ENCODE data around the gene MYO15B.
A peak's percentile ranks its signal among the peaks of the same experiment; 100 is the strongest.

The MYO15B gene

DNA sequence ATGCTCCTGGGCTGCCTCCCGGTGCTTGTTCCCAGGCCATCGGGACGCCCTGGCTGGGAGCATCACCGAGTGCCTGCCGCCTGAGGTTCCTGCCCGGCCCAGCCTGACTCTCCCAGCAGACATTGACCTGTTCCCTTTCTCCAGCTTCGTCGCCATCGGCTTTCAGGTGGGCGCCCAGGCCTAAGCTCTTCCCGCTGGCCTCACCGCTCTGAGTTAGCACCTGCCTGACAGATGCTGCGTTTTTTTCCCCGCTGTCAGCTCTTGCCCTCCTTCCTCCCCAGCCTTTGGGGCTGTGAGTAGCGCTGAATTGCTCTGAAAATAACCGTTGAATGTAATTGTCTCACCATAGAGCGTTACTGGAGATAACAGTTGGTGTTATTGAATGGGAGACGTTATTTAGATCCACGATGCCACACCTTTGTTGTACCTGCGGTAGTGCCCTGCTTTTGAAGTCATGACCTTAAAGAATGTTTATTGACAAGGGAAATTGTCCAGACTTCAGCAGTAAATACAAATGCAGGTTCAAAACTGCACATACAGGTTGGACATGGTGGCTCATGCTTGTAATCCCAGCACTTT lies 24.3 kb downstream of the MYO15B start:
- H3K4me3 ChIP-seq (ENCODE audit: low read depth, low read length): no peak overlapping the region
- DNase-seq (ENCODE audit: low read depth, low spot score): no peak
- CTCF ChIA-PET: interaction anchor here (1.6 to 19.8 kb wide), 4 partner anchors 12 to 137 kb away, joined by 7 to 357 read pairs (median 26); partner anchors contain the start of gene SMIM5
- TF ChIP-seq, protein P1, sequence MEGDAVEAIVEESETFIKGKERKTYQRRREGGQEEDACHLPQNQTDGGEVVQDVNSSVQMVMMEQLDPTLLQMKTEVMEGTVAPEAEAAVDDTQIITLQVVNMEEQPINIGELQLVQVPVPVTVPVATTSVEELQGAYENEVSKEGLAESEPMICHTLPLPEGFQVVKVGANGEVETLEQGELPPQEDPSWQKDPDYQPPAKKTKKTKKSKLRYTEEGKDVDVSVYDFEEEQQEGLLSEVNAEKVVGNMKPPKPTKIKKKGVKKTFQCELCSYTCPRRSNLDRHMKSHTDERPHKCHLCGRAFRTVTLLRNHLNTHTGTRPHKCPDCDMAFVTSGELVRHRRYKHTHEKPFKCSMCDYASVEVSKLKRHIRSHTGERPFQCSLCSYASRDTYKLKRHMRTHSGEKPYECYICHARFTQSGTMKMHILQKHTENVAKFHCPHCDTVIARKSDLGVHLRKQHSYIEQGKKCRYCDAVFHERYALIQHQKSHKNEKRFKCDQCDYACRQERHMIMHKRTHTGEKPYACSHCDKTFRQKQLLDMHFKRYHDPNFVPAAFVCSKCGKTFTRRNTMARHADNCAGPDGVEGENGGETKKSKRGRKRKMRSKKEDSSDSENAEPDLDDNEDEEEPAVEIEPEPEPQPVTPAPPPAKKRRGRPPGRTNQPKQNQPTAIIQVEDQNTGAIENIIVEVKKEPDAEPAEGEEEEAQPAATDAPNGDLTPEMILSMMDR (IDR thresholded peaks at IDR 0.05; ENCODE audit: insufficient read depth, low read length, missing control alignments): no peak
- POLR2A ChIA-PET: no interaction called here

DNA sequence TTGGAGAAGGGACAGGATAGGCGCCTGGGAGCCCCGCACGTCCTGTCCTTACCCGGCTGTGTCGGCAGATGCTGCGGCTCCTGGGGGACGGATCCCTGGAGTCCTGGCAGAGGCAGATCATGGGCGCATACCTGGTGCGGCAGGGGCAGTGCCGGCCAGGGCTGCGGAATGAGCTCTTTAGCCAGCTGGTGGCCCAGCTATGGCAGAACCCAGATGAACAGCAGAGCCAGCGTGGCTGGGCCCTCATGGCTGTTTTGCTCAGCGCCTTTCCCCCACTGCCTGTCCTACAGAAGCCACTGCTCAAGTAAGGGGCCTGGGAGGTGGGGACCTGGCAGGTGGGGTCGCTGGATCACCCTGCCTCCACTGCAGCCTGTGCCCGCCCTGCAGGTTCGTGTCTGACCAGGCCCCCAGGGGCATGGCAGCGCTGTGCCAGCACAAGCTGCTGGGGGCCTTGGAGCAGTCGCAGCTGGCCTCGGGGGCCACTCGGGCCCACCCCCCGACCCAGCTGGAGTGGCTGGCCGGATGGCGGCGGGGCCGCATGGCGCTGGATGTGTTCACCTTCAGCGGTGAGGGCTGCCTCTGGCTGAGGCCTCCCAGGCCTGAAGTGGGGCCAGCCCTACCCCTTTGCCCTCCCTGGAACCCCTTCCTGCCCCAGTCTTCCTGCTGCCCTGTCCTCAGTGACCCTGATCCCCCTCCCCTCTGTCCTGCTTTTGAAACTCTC lies 25.5 kb downstream of the MYO15B start:
- DNase-seq (ENCODE audit: low read depth, low spot score): no peak
- ChIA-PET POLR2A (no interaction called here), CTCF (interaction anchor here (1.8 to 19.8 kb wide), 3 partner anchors 12 to 21 kb away, joined by 7 to 357 read pairs (median 38); partner anchors contain the start of gene SMIM5)
- no peak overlapping the region for H3K4me3 ChIP-seq (ENCODE audit: low read depth, low read length)
- TF ChIP-seq, protein P1 (IDR thresholded peaks at IDR 0.05; ENCODE audit: insufficient read depth, low read length, missing control alignments): no peak

DNA sequence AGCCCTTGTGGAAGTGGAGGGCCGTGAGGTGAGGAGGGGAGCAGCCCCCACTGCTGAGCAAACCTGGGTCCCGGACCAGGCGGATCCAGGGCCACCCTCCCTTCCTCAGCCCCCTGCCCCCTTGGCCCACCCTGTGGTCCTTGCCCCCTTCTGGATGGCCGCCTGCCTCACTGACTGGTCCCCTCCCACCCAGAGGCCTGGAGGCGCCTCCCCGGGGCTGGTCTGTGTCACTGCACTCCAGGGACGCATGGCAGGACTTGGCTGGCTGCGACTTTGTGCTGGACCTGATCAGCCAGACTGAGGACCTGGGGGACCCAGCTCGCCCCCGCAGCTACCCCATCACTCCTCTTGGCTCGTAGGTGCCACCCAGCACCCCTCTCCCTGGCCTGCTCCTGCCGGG lies 26.4 kb downstream of the MYO15B start:
- ChIA-PET CTCF (interaction anchor here (0.8 to 19.8 kb wide), 5 partner anchors 10 to 135 kb away, joined by 3 to 357 read pairs (median 29); partner anchors contain the start of gene SMIM5), POLR2A (no interaction called here)
- TF ChIP-seq, protein P1 (IDR thresholded peaks at IDR 0.05; ENCODE audit: insufficient read depth, low read length, missing control alignments): peak; percentile 13
- H3K4me3 ChIP-seq (ENCODE audit: low read depth, low read length): no peak overlapping the region
- no peak for DNase-seq (ENCODE audit: low read depth, low spot score)

DNA sequence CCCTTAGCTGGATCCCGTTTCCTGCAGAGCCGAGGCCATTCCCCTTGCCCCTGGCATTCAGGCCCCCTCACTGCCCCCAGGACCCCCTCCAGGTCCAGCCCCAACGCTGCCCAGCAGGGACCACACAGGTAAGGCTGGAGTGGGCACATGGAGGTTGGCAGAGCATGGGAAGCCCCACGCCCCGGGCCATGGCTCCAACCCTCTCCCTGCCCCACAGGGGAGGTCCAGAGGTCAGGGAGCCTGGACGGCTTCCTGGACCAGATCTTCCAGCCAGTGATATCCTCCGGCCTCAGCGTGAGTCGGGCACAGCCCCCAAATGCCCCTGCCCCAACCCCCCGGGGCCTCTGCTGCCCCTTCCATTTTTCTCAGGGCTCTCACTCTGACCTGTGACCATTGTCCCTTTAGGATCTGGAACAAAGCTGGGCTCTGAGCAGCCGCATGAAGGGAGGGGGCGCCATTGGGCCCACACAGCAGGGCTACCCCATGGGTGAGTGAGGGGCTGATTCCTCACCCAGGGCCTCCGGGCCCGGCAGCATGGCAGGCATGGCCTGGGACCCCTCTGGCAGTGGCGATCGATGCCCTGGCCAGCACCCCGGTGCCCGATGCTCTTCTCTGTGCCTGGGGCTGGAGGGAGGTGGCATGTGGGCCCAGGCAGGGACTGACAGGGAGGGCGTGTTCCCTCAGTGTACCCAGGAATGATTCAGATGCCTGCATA lies 27.1 kb downstream of the MYO15B start:
- TF ChIP-seq, protein P1 (IDR thresholded peaks at IDR 0.05; ENCODE audit: insufficient read depth, low read length, missing control alignments): no peak
- H3K4me3 ChIP-seq (ENCODE audit: low read depth, low read length): no peak overlapping the region
- no peak for DNase-seq (ENCODE audit: low read depth, low spot score)
- ChIA-PET CTCF (interaction anchor here (1.2 to 19.8 kb wide), 5 partner anchors 11 to 190 kb away, joined by 3 to 357 read pairs (median 21); partner anchors contain the start of gene SMIM5), POLR2A (no interaction called here)

DNA sequence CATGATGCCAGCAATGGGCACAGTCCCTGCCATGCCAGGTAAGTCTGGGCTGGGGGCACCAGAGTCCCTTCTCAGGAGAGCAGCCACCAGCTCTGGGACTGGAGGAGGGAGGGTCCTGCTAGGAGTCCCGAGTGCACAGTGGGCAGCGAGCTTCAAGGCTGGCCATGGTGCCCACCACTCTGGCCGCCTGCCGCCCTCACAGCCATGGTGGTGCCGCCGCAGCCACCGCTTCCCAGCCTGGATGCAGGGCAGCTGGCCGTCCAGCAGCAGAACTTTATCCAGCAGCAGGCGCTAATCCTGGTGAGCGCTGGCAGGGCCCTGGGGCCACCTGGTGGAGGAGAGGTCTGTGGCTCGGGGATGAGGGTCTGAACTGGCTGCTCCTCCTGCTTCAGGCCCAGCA lies 27.7 kb downstream of the MYO15B start:
- DNase-seq (ENCODE audit: low read depth, low spot score): no peak
- ChIA-PET POLR2A (no interaction called here), CTCF (interaction anchor here (1.2 to 19.8 kb wide), 5 partner anchors 11 to 190 kb away, joined by 3 to 357 read pairs (median 21); partner anchors contain the start of gene SMIM5)
- H3K4me3 ChIP-seq (ENCODE audit: low read depth, low read length): no peak overlapping the region
- TF ChIP-seq, protein P1 (IDR thresholded peaks at IDR 0.05; ENCODE audit: insufficient read depth, low read length, missing control alignments): no peak
